GM18858 (cell line): ENCODE results near the gene ELAVL3.
"Not testable (repeated sequence)": the region's sequence is repeated elsewhere in the genome, so short reads cannot be mapped to it uniquely, and the experiment has no call there.

Experiments
- ATAC-seq: cut with Tn5 transposase; IDR thresholded peaks from one replicate; pipeline ENCODE4 v1.9.1; 2021; ENCODE audit not compliant: unreplicated experiment

Gene ELAVL3

DNA sequence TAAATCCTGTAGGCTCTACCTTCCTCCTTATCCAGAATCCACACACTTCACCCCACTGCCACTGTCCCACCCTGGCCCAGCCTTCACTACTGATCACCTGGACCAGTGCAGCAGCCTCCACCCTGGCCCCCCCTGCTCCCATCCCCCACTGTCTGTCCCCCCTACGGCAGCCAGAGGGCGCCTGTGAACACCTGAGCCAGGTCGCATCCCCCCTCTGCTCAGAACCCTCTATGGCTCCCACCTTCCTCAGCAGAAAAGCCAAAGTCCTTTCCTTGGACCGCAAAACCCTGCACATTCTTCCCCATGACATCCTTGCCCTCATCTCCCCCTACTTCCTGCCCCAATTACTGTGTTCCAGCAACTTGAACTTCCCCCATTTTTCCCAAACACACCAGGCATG lies 20.6 kb downstream of the ELAVL3 start:
- no peak for ATAC-seq

DNA sequence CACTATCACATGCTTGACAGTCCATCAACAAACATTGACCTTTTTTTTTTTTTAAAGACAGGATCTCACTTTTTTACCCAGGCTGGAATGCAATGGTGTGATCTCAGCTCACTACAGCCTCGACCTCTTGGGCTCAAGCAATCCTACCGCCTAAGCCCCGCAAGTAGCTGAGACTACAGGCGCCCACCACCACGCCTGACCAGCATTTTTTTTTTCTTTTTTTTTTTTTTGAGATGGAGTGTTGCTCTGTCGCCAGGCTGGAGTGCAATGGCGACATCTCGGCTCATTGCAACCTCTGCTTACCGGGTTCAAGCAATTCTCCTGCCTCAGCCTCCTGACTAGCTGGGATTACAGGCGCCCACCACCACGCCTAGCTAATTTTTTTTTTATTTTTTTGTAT lies 21.9 kb downstream of the ELAVL3 start:
- not testable (repeated sequence) for ATAC-seq

- ATAC-seq = no peak
Measured at GRCh38 chr19:11458236-11458900, 22.5 kb downstream of the ELAVL3 start.

GRCh38 chr19:11457831-11458230 lies 23.0 kb downstream of the ELAVL3 start:
- no peak for ATAC-seq

DNA sequence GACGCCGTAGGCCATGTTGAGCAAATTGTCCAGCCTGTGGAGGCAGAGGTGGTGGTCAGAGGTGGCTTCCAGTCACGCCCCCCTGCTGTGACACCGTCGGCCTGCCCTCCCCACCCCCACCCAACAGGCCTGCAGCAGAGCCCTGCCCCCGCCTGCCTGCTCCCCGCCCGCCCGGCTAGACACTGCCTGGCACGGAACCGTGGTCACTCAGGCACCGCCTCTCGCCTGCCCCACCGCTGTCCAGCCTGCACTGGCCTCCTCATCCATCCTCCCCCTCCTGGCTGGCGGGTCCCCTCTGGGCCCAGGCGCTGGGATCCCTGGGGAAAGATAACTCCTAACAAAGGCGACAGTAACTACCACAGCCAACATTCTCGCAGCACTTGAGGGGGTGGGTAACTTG lies 23.7 kb downstream of the ELAVL3 start:
- no peak for ATAC-seq

GRCh38 chr19:11456659-11457058 lies 24.2 kb downstream of the ELAVL3 start:
- ATAC-seq = no peak

- not testable (repeated sequence) for ATAC-seq
Measured at GRCh38 chr19:11455233-11455554, 25.7 kb downstream of the ELAVL3 start.

DNA sequence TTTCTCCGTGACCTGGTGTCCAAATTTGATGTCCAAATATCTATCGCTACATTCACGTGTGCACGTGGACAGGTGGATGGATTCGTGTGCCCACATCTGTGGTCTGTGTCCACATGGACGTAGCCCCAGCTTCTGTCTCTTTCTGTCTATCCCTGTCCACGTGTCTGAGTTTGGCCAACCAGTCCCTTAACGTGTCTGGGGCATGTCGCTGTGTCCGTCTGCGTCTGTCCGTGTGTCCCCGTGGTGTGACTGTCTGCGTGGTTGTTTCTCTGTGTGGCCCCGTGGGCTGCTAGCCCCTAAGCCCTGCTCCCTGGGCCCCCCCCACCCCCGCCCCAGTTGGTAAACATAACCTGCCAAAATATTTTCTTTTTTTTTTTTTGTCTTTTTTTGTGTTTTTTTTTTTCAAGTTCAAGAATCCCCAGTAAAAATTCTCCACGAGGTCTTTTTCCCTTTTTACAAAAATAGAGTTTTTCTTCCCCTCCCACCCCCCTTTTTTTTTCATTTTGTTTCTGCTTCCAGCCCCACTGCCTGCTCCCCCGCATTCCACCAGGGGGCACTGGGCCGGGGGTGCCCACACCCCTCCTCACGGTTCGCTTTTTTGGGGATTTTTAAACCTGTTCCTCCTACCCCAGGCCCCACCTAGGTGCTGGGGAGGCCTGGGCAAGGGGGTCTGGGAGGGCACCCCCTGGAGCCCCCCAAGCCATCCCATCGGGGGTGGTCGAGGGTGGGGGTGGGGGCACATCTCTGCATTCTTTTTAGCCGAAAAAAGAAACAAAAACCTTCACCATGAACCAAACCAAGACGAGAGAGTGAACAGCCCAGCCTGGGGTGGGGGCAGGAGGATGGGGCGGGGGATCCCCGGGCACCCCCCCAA lies 27.1 kb downstream of the ELAVL3 start:
- ATAC-seq = no peak

DNA sequence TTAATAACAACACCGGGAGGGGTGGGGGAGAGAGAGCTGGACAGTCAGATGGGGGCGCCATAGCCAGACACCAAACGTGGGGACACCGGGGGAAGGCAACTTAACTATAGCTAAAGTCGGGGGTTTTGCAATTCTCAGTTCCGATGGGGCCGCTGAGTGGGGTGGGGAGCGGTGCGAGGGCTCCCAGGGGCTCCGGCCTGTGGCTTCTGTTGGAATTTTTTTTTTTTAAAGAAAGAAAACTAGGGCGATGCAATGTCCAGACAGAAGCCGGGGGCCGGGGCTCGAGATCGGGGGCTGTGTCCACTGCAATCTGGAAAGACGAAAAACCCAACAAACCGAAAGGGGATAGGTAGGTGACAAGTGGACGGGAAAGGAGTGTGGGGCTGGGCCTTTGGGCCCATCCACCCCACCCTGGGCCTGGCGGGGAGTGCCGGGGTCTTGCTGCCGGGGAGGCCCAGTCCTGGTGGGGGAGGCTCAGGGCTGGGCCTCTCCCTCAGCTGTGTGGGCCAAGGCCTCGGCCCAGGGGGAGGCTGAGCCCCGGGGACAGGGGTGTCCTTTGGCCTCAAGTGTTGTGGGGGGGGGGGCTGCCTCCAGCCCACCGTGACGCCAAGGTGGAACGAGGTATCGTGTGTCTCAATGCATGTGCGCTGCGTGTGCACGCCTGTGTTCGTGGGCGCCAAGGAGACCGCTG lies 28.1 kb downstream of the ELAVL3 start:
- ATAC-seq = no peak

- ATAC-seq = no peak
Measured at GRCh38 chr19:11451871-11452619, 28.8 kb downstream of the ELAVL3 start.

- ATAC-seq = no peak
Measured at GRCh38 chr19:11451327-11451870, 29.4 kb downstream of the ELAVL3 start.

DNA sequence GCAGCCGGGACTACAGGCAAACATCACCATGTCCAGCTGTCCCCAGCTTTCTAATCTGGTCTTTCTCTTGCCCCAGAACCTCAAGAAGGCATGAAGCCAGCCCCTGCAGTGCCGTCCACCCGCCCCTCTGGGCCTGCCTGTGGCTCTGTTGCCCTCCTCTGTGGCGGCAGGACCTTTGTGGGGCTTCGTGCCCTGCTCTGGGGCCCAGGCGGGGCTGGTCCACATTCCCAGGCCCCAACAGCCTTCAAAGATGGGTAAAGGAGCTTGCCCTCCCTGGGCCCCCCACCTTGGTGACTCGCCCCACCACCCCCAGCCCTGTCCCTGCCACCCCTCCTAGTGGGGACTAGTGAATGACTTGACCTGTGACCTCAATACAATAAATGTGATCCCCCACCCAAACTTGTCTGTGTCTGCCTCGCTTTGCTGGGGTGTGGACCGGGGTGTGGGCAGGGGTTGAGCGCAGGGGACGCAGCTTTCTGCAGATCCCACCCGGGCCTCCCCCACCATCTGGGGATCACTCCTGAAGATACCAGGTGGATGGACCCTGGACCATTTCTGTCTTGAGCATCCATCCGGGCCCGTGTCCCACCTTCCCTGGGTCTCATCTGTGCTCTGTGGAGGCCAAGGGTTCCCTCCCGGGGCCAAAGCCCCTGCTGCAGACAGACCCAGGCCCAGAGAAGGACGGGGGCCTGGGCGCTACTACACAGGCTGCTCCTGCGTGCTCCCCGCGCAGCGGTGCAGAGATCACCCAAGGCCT lies 30.1 kb downstream of the ELAVL3 start:
- no peak for ATAC-seq

DNA sequence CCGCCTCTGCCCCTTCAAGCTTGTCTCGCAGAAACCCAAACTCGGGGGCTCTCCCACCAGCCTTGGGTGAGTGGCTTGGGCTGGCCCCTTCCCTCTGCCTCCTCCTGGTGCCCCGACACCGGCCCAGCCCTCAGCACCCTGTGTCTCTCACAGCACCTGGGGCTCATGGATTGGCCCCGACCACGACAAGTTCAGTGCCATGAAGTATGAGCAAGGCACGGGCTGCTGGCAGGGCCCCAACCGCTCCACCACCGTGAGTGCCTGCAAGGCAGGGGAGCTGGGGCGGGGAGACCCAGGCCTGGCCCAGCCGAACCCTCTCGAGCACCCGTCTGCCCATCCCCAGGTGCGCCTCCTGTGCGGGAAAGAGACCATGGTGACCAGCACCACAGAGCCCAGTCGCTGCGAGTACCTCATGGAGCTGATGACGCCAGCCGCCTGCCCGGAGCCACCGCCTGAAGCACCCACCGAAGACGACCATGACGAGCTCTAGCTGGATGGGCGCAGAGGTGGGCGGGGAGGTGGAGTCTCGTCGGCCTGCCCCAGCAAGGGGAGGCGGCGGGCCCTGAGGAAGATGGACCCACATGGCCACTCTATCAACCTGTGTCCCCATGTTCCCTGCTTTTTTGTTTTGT lies 31.8 kb downstream of the ELAVL3 start:
- ATAC-seq = no peak

DNA sequence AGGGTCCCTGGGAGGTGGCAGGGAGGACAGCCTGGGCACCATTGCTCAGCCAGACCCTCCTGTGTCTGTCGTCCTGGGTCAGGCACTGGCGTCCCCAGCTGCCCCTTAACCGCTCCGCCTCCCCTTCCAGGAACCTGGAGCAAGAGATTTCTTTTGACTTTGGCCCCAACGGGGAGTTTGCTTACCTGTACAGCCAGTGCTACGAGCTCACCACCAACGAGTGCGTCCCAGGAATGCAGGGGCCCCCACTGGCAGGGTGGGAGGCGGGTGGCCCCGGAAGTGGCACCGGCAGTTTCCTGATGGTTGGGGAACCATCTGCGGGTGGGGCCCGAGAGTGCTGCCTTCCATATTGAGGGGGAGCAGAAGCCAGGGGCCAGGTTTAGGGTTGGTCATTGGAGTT lies 32.4 kb downstream of the ELAVL3 start:
- no peak for ATAC-seq

DNA sequence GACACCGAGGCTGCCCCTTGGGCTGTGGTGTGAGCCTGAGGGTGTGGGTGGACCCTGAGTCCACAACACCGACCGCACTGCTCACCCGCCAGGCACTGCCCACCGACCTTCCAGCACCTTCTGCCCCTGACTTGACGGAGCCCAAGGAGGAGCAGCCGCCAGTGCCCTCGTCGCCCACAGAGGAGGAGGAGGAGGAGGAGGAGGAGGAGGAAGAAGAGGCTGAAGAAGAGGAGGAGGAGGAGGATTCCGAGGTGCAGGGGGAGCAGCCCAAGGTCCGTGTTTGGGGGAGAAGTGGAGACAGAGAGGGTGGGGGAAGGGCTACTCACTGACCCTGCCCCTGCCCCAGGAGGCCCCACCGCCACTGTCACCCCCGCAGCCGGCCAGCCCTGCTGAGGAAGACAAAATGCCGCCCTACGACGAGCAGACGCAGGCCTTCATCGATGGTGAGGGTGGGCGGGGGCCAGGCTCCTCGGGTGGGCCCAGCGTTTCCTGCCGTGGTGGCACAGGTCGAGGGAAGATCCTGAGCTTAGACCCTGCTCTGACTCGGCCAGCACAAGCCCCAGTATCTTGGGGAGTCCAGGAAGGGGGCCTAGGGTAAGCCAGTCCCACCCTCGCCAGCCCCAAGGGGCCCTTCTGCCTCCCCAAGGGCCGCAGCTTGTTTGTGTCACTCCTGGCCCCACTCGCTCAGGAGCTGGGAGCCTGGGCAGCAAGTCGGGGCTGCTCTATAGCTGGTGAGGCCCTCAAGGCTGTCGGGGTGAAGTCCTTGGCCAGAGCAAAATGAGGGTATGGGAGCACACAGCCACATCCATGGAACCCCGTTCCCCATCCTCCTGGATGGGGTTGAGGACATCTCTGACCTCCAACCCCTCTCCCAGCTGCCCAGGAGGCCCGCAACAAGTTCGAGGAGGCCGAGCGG lies 33.2 kb downstream of the ELAVL3 start:
- no peak for ATAC-seq

DNA sequence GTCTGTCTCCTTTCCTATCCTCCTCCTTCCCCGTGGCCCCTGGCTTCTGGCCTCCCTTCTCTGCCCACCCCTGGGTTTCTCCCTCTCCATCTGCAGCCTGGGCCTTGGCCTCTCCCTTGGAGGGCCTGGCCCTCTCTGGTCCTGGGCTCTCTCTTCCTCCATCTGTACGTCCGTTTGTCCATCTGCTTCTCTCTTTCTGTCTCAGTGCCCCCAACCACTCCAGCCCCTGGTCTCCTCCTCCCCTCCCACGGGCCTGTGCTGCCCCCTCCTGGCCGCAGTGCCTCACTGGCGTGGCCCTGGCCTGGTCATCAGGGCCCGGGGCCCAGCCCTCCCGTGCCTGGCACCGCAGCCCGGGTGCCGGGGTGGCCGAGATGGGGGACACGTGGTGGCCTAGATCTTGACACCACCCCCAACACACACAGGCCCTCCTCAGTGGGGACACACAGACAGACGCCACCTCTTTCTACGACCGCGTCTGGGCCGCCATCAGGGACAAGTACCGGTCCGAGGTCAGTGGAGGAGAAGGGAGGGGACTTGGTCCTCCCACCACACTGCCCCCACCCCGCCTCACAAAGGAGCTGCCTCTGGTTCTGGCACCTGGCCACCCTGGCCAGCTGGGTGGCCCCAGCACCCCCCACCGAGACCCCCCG lies 34.1 kb downstream of the ELAVL3 start:
- no peak for ATAC-seq

- no peak for ATAC-seq
Measured at GRCh38 chr19:11446271-11446651, 34.6 kb downstream of the ELAVL3 start.

GRCh38 chr19:11445141-11445540 lies 35.7 kb downstream of the ELAVL3 start:
- ATAC-seq = no peak
